GM23338 (cell line): ENCODE results near the gene LPP. TPM values are rescaled to one million over a fixed set of nuclear protein-coding genes. Genes with fewer than 3 reads are reported as not detected.

Experiments
- ATAC-seq: fragments of 200-7000 bp; cut with Tn5 transposase; 3 replicates; pipeline ENCODE4 v1.9.1; 2020
- DNase-seq: peaks from one replicate; pipeline ENCODE4 v3.0.0-alpha.2; 2015; ENCODE audit warnings: low spot score
- H2AFZ ChIP-seq: fragments of 200-600 bp; sonication (generic); 2 replicates; pipeline ENCODE4 v1.8.0; 2016; ENCODE audit warnings: antibody characterized with exemption, mild to moderate bottlenecking, moderate library complexity
- H3F3A ChIP-seq: fragments of 200-600 bp; sonication (generic); replicated peaks from 2 replicates; pipeline ENCODE4 v1.8.0; 2017; ENCODE audit warnings: antibody characterized with exemption, mixed run types, low read depth
- H3K27ac ChIP-seq: fragments of 200-600 bp; sonication (generic); 2 replicates; pipeline ENCODE4 v1.6.1; 2016; ENCODE audit warnings: low read depth
- H3K27me3 ChIP-seq: fragments of 200-600 bp; sonication (generic); 2 replicates; pipeline ENCODE4 v1.8.0; 2016; ENCODE audit warnings: mild to moderate bottlenecking, mixed run types, moderate library complexity; ENCODE audit not compliant: insufficient read depth
- H3K36me3 ChIP-seq: fragments of 200-600 bp; sonication (generic); 2 replicates; pipeline ENCODE4 v1.8.0; 2016; ENCODE audit warnings: mild to moderate bottlenecking; ENCODE audit not compliant: insufficient read depth
- H3K4me1 ChIP-seq: fragments of 200-600 bp; sonication (generic); 2 replicates; pipeline ENCODE4 v1.8.0; 2016; ENCODE audit warnings: mild to moderate bottlenecking, moderate library complexity; ENCODE audit not compliant: insufficient read depth
- H3K4me2 ChIP-seq: fragments of 200-600 bp; sonication (generic); 2 replicates; pipeline ENCODE4 v1.7.1; 2017; ENCODE audit warnings: mixed run types
- H3K4me3 ChIP-seq: fragments of 200-600 bp; sonication (generic); 2 replicates; pipeline ENCODE4 v1.6.1; 2016; ENCODE audit warnings: mixed run types
- H3K79me2 ChIP-seq: fragments of 200-600 bp; sonication (generic); replicated peaks from 2 replicates; pipeline ENCODE4 v1.8.0; 2017; ENCODE audit warnings: mild to moderate bottlenecking; ENCODE audit not compliant: insufficient read depth
- H3K9me2 ChIP-seq: fragments of 200-600 bp; sonication (generic); 2 replicates; pipeline ENCODE4 v1.8.0; 2017; ENCODE audit not compliant: insufficient read depth
- H4K20me1 ChIP-seq: fragments of 200-600 bp; sonication (generic); replicated peaks from 2 replicates; pipeline ENCODE4 v1.8.0; 2017; ENCODE audit warnings: mild to moderate bottlenecking; ENCODE audit not compliant: insufficient read depth
- H3K27ac Mint-ChIP-seq: 2 replicates; pipeline ENCODE4 v1.8.0; 2020; ENCODE audit warnings: inconsistent platforms, mild to moderate bottlenecking, moderate library complexity, mixed read lengths
- H3K27me3 Mint-ChIP-seq: 3 replicates; pipeline ENCODE4 v1.8.0; 2022; ENCODE audit warnings: low read depth, mild to moderate bottlenecking, moderate library complexity, mixed read lengths, inconsistent platforms; ENCODE audit not compliant: insufficient read depth, poor library complexity
- H3K36me3 Mint-ChIP-seq: 3 replicates; pipeline ENCODE4 v1.8.0; 2021; ENCODE audit warnings: low read depth, mild to moderate bottlenecking, inconsistent platforms, moderate library complexity, mixed read lengths
- H3K4me1 Mint-ChIP-seq: 3 replicates; pipeline ENCODE4 v1.8.0; 2020; ENCODE audit warnings: mild to moderate bottlenecking, inconsistent platforms, mixed read lengths
- H3K4me3 Mint-ChIP-seq: 3 replicates; pipeline ENCODE4 v1.8.0; 2021; ENCODE audit warnings: moderate library complexity, mild to moderate bottlenecking, inconsistent platforms, mixed read lengths
- H3K9me3 Mint-ChIP-seq: 3 replicates; pipeline ENCODE4 v1.8.0; 2020; ENCODE audit warnings: moderate library complexity, mild to moderate bottlenecking, inconsistent platforms, mixed read lengths
- CREB1 ChIP-seq: fragments of 250-450 bp; sonication (Bioruptor Pico); IDR thresholded peaks from 2 replicates; pipeline ENCODE4 v1.5.0; 2020; ENCODE audit warnings: low read depth, mild to moderate bottlenecking, moderate library complexity
- JUNB ChIP-seq: IDR thresholded peaks from one replicate; pipeline ENCODE4 v1.6.1; 2016; ENCODE audit warnings: antibody characterized with exemption; ENCODE audit not compliant: unreplicated experiment
- NANOG ChIP-seq: IDR thresholded peaks from 2 replicates; pipeline ENCODE4 v1.6.1; 2016; ENCODE audit warnings: antibody characterized with exemption, borderline replicate concordance
- POLR2AphosphoS5 ChIP-seq: IDR thresholded peaks from 2 replicates; pipeline ENCODE4 v1.6.1; 2016; ENCODE audit warnings: antibody characterized with exemption, low read depth
- REST ChIP-seq: IDR thresholded peaks from one replicate; pipeline ENCODE4 v1.6.1; 2018; ENCODE audit warnings: antibody characterized with exemption; ENCODE audit not compliant: unreplicated experiment
- STAT1 ChIP-seq: IDR thresholded peaks from one replicate; pipeline ENCODE4 v1.6.1; 2016; ENCODE audit warnings: antibody characterized with exemption; ENCODE audit not compliant: unreplicated experiment
- ZNF114 ChIP-seq: fragments of 250-450 bp; sonication (Bioruptor Pico); IDR thresholded peaks from 2 replicates; pipeline ENCODE4 v1.5.0; 2020; ENCODE audit warnings: mild to moderate bottlenecking, moderate library complexity
- ZNF331 ChIP-seq: fragments of 250-450 bp; sonication (Bioruptor Pico); IDR thresholded peaks from 2 replicates; pipeline ENCODE4 v1.5.0; 2020; ENCODE audit warnings: low read depth, mild to moderate bottlenecking, moderate library complexity
- polyA plus RNA-seq: library from polyadenylated mRNA; unstranded; fragments of >200 nt; fragmentation: Nextera tagmentation; extraction: Ambion mirVana; gene quantifications from 2 replicates; pipeline ENCODE4 v1.2.1, GENCODE V29; 2016
- total RNA-seq: library from RNA; depleted of rRNA; stranded (reverse); fragments of >200 nt; shearing (Covaris generic); gene quantifications from 2 replicates; pipeline ENCODE4 v1.2.3, GENCODE V29; 2014
- TF ChIP-seq, protein P1 (sequence below): fragments of 250-450 bp; sonication (Bioruptor Pico); IDR thresholded peaks from 2 replicates; pipeline ENCODE4 v1.5.0; 2020; ENCODE audit warnings: mild to moderate bottlenecking, moderate library complexity
- TF ChIP-seq, protein P2 (sequence below): IDR thresholded peaks from 2 replicates; pipeline ENCODE4 v1.6.1; 2016; ENCODE audit warnings: antibody characterized with exemption
- TF ChIP-seq, protein P3 (sequence below), 2 experiments: fragments of 200-600 bp in 1 of 2; sonication (generic) in 1 of 2; conservative IDR thresholded peaks; 2 replicates each; pipeline versions ENCODE4 v1.5.1 to v1.6.1; 2016 to 2017; ENCODE audit warnings: antibody characterized with exemption in 2 of 2, low read depth in 2 of 2, mild to moderate bottlenecking in 2 of 2, moderate library complexity in 1 of 2

The LPP gene
- total and polyA plus RNA-seq, 2 experiments from 2014 or later = 23.0 to 35.2 TPM

DNA sequence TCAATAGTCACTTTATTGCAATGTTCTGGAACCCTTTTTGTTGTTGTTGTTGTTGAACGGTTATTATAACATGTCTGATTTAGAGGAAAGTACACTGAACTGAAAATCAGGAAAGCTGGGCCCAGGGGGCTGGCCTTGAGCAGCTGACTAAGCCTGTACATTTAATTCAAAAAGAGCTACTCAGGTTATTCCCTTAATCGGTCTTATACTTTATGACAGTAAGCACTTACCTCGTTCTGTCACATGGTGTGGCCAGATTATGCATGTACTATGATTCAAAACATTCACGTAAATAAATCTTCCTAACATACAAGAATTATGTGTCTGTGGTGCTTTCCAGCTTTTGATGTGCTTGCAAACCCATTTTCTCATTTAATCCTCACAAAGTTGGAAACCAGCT lies 635.3 kb downstream of the LPP start:
- no peak overlapping the region for H3K4me2 ChIP-seq
- H3K27me3 ChIP-seq = no peaks in the 10 kb centered on the region
- DNase-seq (no peak), ATAC-seq (no peak)
- no peak overlapping the region for H3K27ac ChIP-seq
- H3K4me3 ChIP-seq = no peak overlapping the region
- Mint-ChIP-seq H3K4me3 (no peak overlapping the region), H3K36me3 (no peaks in the 10 kb centered on the region), H3K9me3 (no peaks in the 10 kb centered on the region), H3K4me1 (no peaks in the 10 kb centered on the region; the same call in 2 of the 3 replicates), H3K27ac (no peak overlapping the region), H3K27me3 (no peaks in the 10 kb centered on the region)
- no peak for TF ChIP-seq REST
- TF ChIP-seq NANOG = no peak
- TF ChIP-seq CREB1 (CRISPR knock-in tag) = no peak
- TF ChIP-seq ZNF114 (CRISPR knock-in tag) = no peak
- TF ChIP-seq, protein P1, sequence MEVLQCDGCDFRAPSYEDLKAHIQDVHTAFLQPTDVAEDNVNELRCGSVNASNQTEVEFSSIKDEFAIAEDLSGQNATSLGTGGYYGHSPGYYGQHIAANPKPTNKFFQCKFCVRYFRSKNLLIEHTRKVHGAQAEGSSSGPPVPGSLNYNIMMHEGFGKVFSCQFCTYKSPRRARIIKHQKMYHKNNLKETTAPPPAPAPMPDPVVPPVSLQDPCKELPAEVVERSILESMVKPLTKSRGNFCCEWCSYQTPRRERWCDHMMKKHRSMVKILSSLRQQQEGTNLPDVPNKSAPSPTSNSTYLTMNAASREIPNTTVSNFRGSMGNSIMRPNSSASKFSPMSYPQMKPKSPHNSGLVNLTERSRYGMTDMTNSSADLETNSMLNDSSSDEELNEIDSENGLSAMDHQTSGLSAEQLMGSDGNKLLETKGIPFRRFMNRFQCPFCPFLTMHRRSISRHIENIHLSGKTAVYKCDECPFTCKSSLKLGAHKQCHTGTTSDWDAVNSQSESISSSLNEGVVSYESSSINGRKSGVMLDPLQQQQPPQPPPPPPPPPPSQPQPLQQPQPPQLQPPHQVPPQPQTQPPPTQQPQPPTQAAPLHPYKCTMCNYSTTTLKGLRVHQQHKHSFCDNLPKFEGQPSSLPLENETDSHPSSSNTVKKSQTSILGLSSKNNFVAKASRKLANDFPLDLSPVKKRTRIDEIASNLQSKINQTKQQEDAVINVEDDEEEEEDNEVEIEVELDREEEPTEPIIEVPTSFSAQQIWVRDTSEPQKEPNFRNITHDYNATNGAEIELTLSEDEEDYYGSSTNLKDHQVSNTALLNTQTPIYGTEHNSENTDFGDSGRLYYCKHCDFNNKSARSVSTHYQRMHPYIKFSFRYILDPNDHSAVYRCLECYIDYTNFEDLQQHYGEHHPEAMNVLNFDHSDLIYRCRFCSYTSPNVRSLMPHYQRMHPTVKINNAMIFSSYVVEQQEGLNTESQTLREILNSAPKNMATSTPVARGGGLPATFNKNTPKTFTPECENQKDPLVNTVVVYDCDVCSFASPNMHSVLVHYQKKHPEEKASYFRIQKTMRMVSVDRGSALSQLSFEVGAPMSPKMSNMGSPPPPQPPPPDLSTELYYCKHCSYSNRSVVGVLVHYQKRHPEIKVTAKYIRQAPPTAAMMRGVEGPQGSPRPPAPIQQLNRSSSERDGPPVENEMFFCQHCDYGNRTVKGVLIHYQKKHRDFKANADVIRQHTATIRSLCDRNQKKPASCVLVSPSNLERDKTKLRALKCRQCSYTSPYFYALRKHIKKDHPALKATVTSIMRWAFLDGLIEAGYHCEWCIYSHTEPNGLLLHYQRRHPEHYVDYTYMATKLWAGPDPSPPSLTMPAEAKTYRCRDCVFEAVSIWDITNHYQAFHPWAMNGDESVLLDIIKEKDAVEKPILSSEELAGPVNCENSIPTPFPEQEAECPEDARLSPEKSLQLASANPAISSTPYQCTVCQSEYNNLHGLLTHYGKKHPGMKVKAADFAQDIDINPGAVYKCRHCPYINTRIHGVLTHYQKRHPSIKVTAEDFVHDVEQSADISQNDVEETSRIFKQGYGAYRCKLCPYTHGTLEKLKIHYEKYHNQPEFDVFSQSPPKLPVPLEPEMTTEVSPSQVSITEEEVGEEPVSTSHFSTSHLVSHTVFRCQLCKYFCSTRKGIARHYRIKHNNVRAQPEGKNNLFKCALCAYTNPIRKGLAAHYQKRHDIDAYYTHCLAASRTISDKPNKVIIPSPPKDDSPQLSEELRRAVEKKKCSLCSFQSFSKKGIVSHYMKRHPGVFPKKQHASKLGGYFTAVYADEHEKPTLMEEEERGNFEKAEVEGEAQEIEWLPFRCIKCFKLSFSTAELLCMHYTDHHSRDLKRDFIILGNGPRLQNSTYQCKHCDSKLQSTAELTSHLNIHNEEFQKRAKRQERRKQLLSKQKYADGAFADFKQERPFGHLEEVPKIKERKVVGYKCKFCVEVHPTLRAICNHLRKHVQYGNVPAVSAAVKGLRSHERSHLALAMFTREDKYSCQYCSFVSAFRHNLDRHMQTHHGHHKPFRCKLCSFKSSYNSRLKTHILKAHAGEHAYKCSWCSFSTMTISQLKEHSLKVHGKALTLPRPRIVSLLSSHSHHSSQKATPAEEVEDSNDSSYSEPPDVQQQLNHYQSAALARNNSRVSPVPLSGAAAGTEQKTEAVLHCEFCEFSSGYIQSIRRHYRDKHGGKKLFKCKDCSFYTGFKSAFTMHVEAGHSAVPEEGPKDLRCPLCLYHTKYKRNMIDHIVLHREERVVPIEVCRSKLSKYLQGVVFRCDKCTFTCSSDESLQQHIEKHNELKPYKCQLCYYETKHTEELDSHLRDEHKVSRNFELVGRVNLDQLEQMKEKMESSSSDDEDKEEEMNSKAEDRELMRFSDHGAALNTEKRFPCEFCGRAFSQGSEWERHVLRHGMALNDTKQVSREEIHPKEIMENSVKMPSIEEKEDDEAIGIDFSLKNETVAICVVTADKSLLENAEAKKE (CRISPR knock-in tag) = no peak
- TF ChIP-seq, protein P2, sequence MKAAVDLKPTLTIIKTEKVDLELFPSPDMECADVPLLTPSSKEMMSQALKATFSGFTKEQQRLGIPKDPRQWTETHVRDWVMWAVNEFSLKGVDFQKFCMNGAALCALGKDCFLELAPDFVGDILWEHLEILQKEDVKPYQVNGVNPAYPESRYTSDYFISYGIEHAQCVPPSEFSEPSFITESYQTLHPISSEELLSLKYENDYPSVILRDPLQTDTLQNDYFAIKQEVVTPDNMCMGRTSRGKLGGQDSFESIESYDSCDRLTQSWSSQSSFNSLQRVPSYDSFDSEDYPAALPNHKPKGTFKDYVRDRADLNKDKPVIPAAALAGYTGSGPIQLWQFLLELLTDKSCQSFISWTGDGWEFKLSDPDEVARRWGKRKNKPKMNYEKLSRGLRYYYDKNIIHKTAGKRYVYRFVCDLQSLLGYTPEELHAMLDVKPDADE = no peak
- TF ChIP-seq ZNF331 (CRISPR knock-in tag) = no peak
- TF ChIP-seq, protein P3, sequence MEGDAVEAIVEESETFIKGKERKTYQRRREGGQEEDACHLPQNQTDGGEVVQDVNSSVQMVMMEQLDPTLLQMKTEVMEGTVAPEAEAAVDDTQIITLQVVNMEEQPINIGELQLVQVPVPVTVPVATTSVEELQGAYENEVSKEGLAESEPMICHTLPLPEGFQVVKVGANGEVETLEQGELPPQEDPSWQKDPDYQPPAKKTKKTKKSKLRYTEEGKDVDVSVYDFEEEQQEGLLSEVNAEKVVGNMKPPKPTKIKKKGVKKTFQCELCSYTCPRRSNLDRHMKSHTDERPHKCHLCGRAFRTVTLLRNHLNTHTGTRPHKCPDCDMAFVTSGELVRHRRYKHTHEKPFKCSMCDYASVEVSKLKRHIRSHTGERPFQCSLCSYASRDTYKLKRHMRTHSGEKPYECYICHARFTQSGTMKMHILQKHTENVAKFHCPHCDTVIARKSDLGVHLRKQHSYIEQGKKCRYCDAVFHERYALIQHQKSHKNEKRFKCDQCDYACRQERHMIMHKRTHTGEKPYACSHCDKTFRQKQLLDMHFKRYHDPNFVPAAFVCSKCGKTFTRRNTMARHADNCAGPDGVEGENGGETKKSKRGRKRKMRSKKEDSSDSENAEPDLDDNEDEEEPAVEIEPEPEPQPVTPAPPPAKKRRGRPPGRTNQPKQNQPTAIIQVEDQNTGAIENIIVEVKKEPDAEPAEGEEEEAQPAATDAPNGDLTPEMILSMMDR (conservative IDR thresholded peaks at IDR 0.05; ENCODE audit: low read depth in 2 of 2) = no peak
- no peak for TF ChIP-seq POLR2AphosphoS5
- no peak for TF ChIP-seq JUNB
- no peak for TF ChIP-seq STAT1
- no peaks in the 10 kb centered on the region for H3K36me3 ChIP-seq
- no peaks in the 10 kb centered on the region for H4K20me1 ChIP-seq
- no peaks in the 10 kb centered on the region for H3K4me1 ChIP-seq
- H3K79me2 ChIP-seq = no peaks in the 10 kb centered on the region
- no peaks in the 10 kb centered on the region for H3F3A ChIP-seq
- no peaks in the 10 kb centered on the region for H3K9me2 ChIP-seq
- no peak overlapping the region for H2AFZ ChIP-seq
